HFF-Myc (cell line): ENCODE measurements around the gene MKRN2.

ENCODE experiments used
- DNase-seq: peaks from one replicate; pipeline ENCODE4 v3.0.0-alpha.2; 2011; ENCODE audit warnings: low read depth; ENCODE audit errors: extremely low read depth
- H3K4me3 ChIP-seq: replicated peaks from 2 replicates; pipeline ENCODE4 v1.5.1; 2011; ENCODE audit warnings: low read depth, mild to moderate bottlenecking, control low read depth, low read length
- CTCF ChIP-seq: IDR thresholded peaks from 2 replicates; pipeline ENCODE4 v1.5.1; 2012; ENCODE audit warnings: mild to moderate bottlenecking, low read depth, low read length, control low read depth; ENCODE audit errors: missing control alignments

Gene MKRN2

GRCh38 chr3:12578742-12579141, 21.9 kb downstream of the MKRN2 start:
- TF ChIP-seq CTCF = no peak
- no peak for DNase-seq
- H3K4me3 ChIP-seq = no peak overlapping the region

- TF ChIP-seq CTCF = no peak
- DNase-seq = no peak
- no peak overlapping the region for H3K4me3 ChIP-seq
Observed at GRCh38 chr3:12579456-12579855, 22.6 kb downstream of the MKRN2 start.

GRCh38 chr3:12579905-12580304, 23.0 kb downstream of the MKRN2 start:
- no peak overlapping the region for H3K4me3 ChIP-seq
- no peak for DNase-seq
- TF ChIP-seq CTCF = no peak

- no peak for DNase-seq
- H3K4me3 ChIP-seq = no peak overlapping the region
- TF ChIP-seq CTCF = no peak
Observed at GRCh38 chr3:12582730-12583129, 25.8 kb downstream of the MKRN2 start.

- TF ChIP-seq CTCF = no peak
- no peak for DNase-seq
- no peak overlapping the region for H3K4me3 ChIP-seq
Observed at GRCh38 chr3:12583280-12583679, 26.4 kb downstream of the MKRN2 start.

- DNase-seq = no peak
- no peak for TF ChIP-seq CTCF
- no peak overlapping the region for H3K4me3 ChIP-seq
Observed at GRCh38 chr3:12584083-12584482, 27.2 kb downstream of the MKRN2 start.

- no peak overlapping the region for H3K4me3 ChIP-seq
- no peak for TF ChIP-seq CTCF
- no peak for DNase-seq
Observed at GRCh38 chr3:12585181-12585580, 28.3 kb downstream of the MKRN2 start.
